Smooth muscle cell (in vitro differentiated cells): ENCODE results near the gene MYO9A. TPM values are rescaled to one million over a fixed set of nuclear protein-coding genes. Genes with fewer than 3 reads are reported as not detected.

ENCODE experiments used
- DNase-seq: peaks from one replicate; lab custom pipeline; 2025; ENCODE audit not compliant: unreplicated experiment; lab: John Stamatoyannopoulos, UW
- H2AFZ ChIP-seq: fragments of 200-600 bp; sonication (generic); 2 replicates; pipeline ENCODE4 v1.6.0; 2016; ENCODE audit warnings: antibody characterized with exemption, low read depth, mild to moderate bottlenecking
- H3F3A ChIP-seq: fragments of 200-600 bp; sonication (generic); 2 replicates; pipeline ENCODE4 v1.6.0; 2017; ENCODE audit warnings: antibody characterized with exemption, low read depth
- H3K27ac ChIP-seq: fragments of 200-600 bp; sonication (generic); 2 replicates; pipeline ENCODE4 v1.5.1; 2016; ENCODE audit warnings: low read depth, mild to moderate bottlenecking
- H3K27me3 ChIP-seq: fragments of 200-600 bp; sonication (generic); 2 replicates; pipeline ENCODE4 v1.6.1; 2016; ENCODE audit warnings: low read depth, mild to moderate bottlenecking
- H3K36me3 ChIP-seq: fragments of 200-600 bp; sonication (generic); 2 replicates; pipeline ENCODE4 v1.5.1; 2016; ENCODE audit warnings: low read depth
- H3K4me1 ChIP-seq: fragments of 200-600 bp; sonication (generic); 2 replicates; pipeline ENCODE4 v1.5.1; 2016; ENCODE audit warnings: low read depth
- H3K4me2 ChIP-seq: fragments of 200-600 bp; sonication (generic); 2 replicates; pipeline ENCODE4 v1.6.0; 2016; ENCODE audit warnings: mild to moderate bottlenecking
- H3K4me3 ChIP-seq: fragments of 200-600 bp; sonication (generic); 2 replicates; pipeline ENCODE4 v1.5.1; 2016; ENCODE audit warnings: mild to moderate bottlenecking
- H3K79me2 ChIP-seq: fragments of 200-600 bp; sonication (generic); 2 replicates; pipeline ENCODE4 v1.6.0; 2016; ENCODE audit warnings: low read depth, mild to moderate bottlenecking
- H3K9ac ChIP-seq: fragments of 200-600 bp; sonication (generic); 2 replicates; pipeline ENCODE4 v1.6.0; 2016; ENCODE audit warnings: low read depth
- H3K9me3 ChIP-seq: fragments of 200-600 bp; sonication (generic); replicated peaks from 2 replicates; pipeline ENCODE4 v1.5.1; 2016; ENCODE audit warnings: low read depth
- H4K20me1 ChIP-seq: fragments of 200-600 bp; sonication (generic); 2 replicates; pipeline ENCODE4 v1.6.0; 2016; ENCODE audit warnings: low read depth
- WGBS: methylation state at CpG from one replicate; pipeline ENCODE4 v1.1.7; 2016; ENCODE audit warnings: low lambda C conversion rate; 5-methylcytosine and 5-hydroxymethylcytosine counted together
- polyA plus RNA-seq: library from polyadenylated mRNA; unstranded; fragments of >200 nt; fragmentation: Nextera tagmentation; extraction: Ambion mirVana; gene quantifications from 2 replicates; pipeline ENCODE4 v1.2.1, GENCODE V29; 2016
- total RNA-seq: library from RNA; depleted of rRNA; stranded (reverse); fragments of >200 nt; gene quantifications from 2 replicates; pipeline ENCODE4 v1.2.3, GENCODE V29; 2014
- TF ChIP-seq, protein P1 (sequence below): fragments of 200-600 bp; sonication (generic); IDR thresholded peaks from 2 replicates; pipeline ENCODE4 v1.5.1; 2017; ENCODE audit warnings: borderline replicate concordance, mild to moderate bottlenecking, antibody characterized with exemption; ENCODE audit not compliant: insufficient read depth, poor library complexity, severe bottlenecking

The MYO9A gene, protein sequence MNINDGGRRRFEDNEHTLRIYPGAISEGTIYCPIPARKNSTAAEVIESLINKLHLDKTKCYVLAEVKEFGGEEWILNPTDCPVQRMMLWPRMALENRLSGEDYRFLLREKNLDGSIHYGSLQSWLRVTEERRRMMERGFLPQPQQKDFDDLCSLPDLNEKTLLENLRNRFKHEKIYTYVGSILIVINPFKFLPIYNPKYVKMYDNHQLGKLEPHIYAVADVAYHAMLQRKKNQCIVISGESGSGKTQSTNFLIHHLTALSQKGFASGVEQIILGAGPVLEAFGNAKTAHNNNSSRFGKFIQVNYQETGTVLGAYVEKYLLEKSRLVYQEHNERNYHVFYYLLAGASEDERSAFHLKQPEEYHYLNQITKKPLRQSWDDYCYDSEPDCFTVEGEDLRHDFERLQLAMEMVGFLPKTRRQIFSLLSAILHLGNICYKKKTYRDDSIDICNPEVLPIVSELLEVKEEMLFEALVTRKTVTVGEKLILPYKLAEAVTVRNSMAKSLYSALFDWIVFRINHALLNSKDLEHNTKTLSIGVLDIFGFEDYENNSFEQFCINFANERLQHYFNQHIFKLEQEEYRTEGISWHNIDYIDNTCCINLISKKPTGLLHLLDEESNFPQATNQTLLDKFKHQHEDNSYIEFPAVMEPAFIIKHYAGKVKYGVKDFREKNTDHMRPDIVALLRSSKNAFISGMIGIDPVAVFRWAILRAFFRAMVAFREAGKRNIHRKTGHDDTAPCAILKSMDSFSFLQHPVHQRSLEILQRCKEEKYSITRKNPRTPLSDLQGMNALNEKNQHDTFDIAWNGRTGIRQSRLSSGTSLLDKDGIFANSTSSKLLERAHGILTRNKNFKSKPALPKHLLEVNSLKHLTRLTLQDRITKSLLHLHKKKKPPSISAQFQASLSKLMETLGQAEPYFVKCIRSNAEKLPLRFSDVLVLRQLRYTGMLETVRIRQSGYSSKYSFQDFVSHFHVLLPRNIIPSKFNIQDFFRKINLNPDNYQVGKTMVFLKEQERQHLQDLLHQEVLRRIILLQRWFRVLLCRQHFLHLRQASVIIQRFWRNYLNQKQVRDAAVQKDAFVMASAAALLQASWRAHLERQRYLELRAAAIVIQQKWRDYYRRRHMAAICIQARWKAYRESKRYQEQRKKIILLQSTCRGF (N-terminal part only)
- 36.9 and 41.9 TPM in 2 replicates for total RNA-seq
- polyA plus RNA-seq: 10.7 and 15.0 TPM in 2 replicates

DNA sequence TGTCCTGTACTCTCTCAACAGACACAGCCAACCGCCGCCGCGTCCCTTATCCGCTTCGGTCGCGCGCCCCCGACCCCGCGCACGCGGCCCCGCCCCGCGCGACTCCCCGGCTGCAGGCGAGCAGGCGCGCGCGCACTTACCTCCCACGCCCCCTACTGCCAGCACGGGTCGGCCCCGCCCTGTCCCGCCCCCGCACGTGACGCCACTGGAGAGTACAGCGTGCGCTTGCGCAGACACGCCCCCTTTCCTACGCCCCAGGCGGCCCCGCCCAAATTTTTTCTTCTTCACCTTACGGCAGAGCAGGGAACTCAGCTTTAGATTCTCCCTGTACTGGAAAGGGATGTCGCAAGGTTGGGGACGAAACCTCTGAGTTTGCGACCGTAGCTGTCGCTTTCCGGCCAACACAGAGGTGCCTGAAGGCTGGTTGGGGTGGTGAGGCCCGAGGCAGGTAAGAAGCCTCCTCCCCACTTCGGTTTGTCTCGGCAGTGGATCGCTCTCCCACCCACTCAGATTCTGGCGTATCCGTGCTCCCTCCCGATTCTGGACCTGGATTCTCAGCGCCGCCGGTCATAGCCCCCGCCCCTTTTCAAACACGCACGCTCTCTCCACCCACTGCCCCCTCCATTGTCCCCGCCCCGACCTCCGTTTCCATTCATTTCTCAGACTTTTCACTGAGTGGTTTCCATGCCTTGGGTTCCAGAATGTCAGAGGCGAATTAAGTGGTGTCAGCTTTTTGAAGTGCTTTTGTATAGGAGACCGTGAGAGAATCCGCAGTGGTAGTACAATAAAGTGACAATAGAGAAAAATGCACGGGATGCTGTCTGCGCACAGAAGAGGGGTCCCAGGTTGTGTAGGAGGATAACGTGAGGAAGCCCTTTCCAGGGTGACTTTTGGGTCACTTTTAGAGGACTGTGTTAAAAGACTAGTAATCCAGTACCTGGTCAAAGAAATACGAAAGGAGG lies at the start of gene MYO9A, which contains the start of gene SENP8:
TSS of gene MYO9A (minus strand) at position 134 of the 962 bp plus-strand sequence. CDS start 71,587 bp downstream, outside the sequence.
TSS of gene SENP8 (plus strand) at position 387 of the 962 bp plus-strand sequence. CDS start 21,221 bp downstream, outside the sequence.
- Histone ChIP-seq H3K27ac (peak within 1 kb of the TSS; percentile 98), H3K79me2 (peaks cover 35% of the 10 kb centered on the region), H3K4me3 (peak within 1 kb of the TSS; percentile 86), H2AFZ (peak within 1 kb of the TSS; percentile 91), H4K20me1 (peaks cover 31% of the 10 kb centered on the region), H3K27me3 (no peaks in the 10 kb centered on the region), H3K9ac (peak within 1 kb of the TSS; percentile 96), H3K4me1 (peaks cover 13% of the 10 kb centered on the region), H3K9me3 (no peaks in the 10 kb centered on the region), H3F3A (peaks cover 6% of the 10 kb centered on the region), H3K36me3 (no peaks in the 10 kb centered on the region), H3K4me2 (peak within 1 kb of the TSS; percentile 91)
- TF ChIP-seq, protein P1, sequence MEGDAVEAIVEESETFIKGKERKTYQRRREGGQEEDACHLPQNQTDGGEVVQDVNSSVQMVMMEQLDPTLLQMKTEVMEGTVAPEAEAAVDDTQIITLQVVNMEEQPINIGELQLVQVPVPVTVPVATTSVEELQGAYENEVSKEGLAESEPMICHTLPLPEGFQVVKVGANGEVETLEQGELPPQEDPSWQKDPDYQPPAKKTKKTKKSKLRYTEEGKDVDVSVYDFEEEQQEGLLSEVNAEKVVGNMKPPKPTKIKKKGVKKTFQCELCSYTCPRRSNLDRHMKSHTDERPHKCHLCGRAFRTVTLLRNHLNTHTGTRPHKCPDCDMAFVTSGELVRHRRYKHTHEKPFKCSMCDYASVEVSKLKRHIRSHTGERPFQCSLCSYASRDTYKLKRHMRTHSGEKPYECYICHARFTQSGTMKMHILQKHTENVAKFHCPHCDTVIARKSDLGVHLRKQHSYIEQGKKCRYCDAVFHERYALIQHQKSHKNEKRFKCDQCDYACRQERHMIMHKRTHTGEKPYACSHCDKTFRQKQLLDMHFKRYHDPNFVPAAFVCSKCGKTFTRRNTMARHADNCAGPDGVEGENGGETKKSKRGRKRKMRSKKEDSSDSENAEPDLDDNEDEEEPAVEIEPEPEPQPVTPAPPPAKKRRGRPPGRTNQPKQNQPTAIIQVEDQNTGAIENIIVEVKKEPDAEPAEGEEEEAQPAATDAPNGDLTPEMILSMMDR: no peak
- WGBS: 1% methylated on average over 60 of the region's 69 CpGs
- DNase-seq: peak; percentile 98

DNA sequence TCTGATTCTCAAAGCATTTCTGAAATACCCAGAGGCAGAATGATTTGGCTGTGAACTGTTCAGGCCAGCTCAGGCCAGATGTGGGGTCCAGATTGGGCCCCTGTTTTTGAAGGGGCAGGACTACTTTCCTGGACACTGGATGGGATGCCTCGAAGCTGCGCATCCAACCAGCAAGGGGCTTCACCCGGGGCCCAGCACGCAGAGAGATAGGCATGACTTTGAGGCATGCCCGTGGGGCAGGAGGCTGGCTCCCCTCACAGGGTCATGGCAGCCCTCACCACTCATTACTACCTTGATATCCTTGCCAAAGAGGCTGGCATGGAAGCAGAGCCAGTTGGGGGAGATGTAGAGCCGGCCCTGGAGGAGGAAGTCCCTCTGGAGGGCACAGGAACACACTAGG lies 49.5 kb upstream of the MYO9A start:
- Histone ChIP-seq H3K9ac (no peak overlapping the region), H2AFZ (no peak overlapping the region), H3K9me3 (no peaks in the 10 kb centered on the region), H3K36me3 (no peaks in the 10 kb centered on the region), H3F3A (no peaks in the 10 kb centered on the region), H3K4me3 (no peak overlapping the region), H3K79me2 (no peaks in the 10 kb centered on the region), H3K4me1 (peaks cover 8% of the 10 kb centered on the region), H3K4me2 (no peak overlapping the region), H3K27ac (no peak overlapping the region), H4K20me1 (no peaks in the 10 kb centered on the region), H3K27me3 (no peaks in the 10 kb centered on the region)
- TF ChIP-seq, protein P1: no peak
- no peak for DNase-seq
- 96% methylated on average over 6 of the region's 6 CpGs for WGBS

DNA sequence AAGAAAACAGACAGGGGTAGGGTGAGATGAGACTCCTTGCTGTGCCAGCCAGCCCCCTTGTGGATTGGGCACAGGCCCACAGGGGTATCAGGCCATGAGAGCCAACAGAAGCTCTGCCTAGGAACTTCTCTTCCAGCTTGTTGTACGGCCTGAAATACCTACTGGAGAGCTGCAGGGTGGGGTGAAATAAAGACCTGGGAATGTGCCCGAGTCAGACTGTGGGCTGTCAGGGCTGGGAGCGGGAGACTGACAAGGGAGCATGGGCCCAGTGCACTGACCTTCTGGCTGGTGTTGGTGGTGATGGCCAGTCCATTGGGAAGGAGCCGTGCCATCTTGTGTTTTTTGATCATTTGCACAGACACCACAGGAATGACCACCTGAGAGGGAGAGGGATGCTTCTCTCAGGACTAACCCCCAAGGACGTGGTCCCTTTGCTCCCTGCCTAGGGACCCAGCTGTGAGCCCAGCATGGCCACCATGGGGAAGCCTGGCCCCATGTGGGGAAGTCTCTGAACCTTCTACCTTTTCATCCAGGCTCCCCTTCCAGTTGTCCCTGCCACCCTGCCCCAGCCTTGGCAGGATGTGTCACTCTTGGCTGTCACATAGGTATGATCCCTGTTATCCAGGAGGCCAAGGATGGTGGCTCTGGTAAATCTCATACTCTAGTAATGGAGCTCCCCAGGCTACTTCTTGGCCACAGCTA lies 48.9 kb upstream of the MYO9A start:
- WGBS: 85% methylated on average over 5 of the region's 5 CpGs
- no peak overlapping the region for H3K27ac ChIP-seq
- peaks cover 8% of the 10 kb centered on the region for H3K4me1 ChIP-seq
- H3K9ac ChIP-seq: no peak overlapping the region
- DNase-seq: no peak
- H3K27me3 ChIP-seq: no peaks in the 10 kb centered on the region
- no peaks in the 10 kb centered on the region for H3K79me2 ChIP-seq
- H3K4me2 ChIP-seq: no peak overlapping the region
- H3K4me3 ChIP-seq: no peak overlapping the region
- TF ChIP-seq, protein P1: no peak
- H3K36me3 ChIP-seq: no peaks in the 10 kb centered on the region
- no peak overlapping the region for H2AFZ ChIP-seq
- H4K20me1 ChIP-seq: no peaks in the 10 kb centered on the region
- no peaks in the 10 kb centered on the region for H3K9me3 ChIP-seq
- H3F3A ChIP-seq: no peaks in the 10 kb centered on the region
